CD14-positive monocyte (primary cell): ENCODE measurements around the gene CDKAL1. TPM values are rescaled to one million over a fixed set of nuclear protein-coding genes. Genes with fewer than 3 reads are reported as not detected.

ENCODE experiments used
- DNase-seq, 3 donors: peaks; one replicate each; pipeline ENCODE4 v3.0.0-alpha.2; 2011 to 2022
- H2AFZ ChIP-seq: 2 replicates; pipeline ENCODE4 v1.6.0; 2012; ENCODE audit warnings: mild to moderate bottlenecking, low read depth, low read length, inconsistent platforms; ENCODE audit not compliant: insufficient read depth, poor library complexity, severe bottlenecking
- H3K27ac ChIP-seq, 2 donors: 1 replicate in 1 of 2; 2 replicates in 1 of 2; pipeline ENCODE4 v1.5.1; 2012 to 2013; ENCODE audit warnings: low read length in 2 of 2, control low read depth in 1 of 2, inconsistent platforms in 1 of 2, low read depth in 1 of 2, mild to moderate bottlenecking in 1 of 2
- H3K27me3 ChIP-seq, 2 donors: one replicate each; pipeline versions ENCODE4 v1.6.0 to v1.6.1; 2011 to 2013; ENCODE audit warnings: low read length in 2 of 2; ENCODE audit not compliant: control insufficient read depth in 2 of 2, insufficient read depth in 2 of 2
- H3K36me3 ChIP-seq, 2 donors: replicated peaks in 1 of 2; 1 replicate in 1 of 2; 2 replicates in 1 of 2; pipeline versions ENCODE4 v1.5.1 to v1.6.1; 2012 to 2013; ENCODE audit warnings: low read length in 2 of 2, control low read depth in 1 of 2, inconsistent platforms in 1 of 2, mild to moderate bottlenecking in 1 of 2; ENCODE audit not compliant: insufficient read depth in 2 of 2, control insufficient read depth in 1 of 2
- H3K4me1 ChIP-seq, 2 donors: 1 replicate in 1 of 2; 2 replicates in 1 of 2; pipeline versions ENCODE4 v1.5.1 to v1.6.1; 2012 to 2013; ENCODE audit warnings: low read length in 2 of 2, control low read depth in 1 of 2, inconsistent platforms in 1 of 2, mild to moderate bottlenecking in 1 of 2, moderate library complexity in 1 of 2; ENCODE audit not compliant: insufficient read depth in 2 of 2, control insufficient read depth in 1 of 2
- H3K4me2 ChIP-seq: replicated peaks from 2 replicates; pipeline ENCODE3; 2012; ENCODE audit warnings: low read length, moderate library complexity, mild to moderate bottlenecking; ENCODE audit not compliant: poor library complexity, severe bottlenecking; ENCODE audit errors: extremely low read depth
- H3K4me3 ChIP-seq, 3 experiments: fragments of 200-600 bp in 1 of 3; sonication (generic) in 1 of 3; replicated peaks in 1 of 3; 1 replicate in 2 of 3; 2 replicates in 1 of 3; pipeline ENCODE4 v1.5.1; 2011 to 2013; ENCODE audit warnings: low read length in 3 of 3, mild to moderate bottlenecking in 3 of 3, control low read depth in 2 of 3, low read depth in 2 of 3, inconsistent platforms in 1 of 3, moderate library complexity in 1 of 3
- H3K79me2 ChIP-seq: 2 replicates; pipeline ENCODE4 v1.6.0; 2012; ENCODE audit warnings: mild to moderate bottlenecking, control low read depth, inconsistent platforms, low read length, moderate library complexity; ENCODE audit not compliant: insufficient read depth
- H3K9ac ChIP-seq: 2 replicates; pipeline ENCODE4 v1.6.0; 2017; ENCODE audit warnings: low read length, mild to moderate bottlenecking; ENCODE audit not compliant: insufficient read depth, poor library complexity, severe bottlenecking
- H3K9me3 ChIP-seq, 2 donors: replicated peaks in 1 of 2; 1 replicate in 1 of 2; 2 replicates in 1 of 2; pipeline versions ENCODE4 v1.5.1 to v1.6.1; 2012 to 2013; ENCODE audit warnings: low read length in 2 of 2, control low read depth in 1 of 2; ENCODE audit not compliant: control insufficient read depth in 1 of 2, insufficient read depth in 1 of 2
- H4K20me1 ChIP-seq: 2 replicates; pipeline ENCODE4 v1.6.0; 2012; ENCODE audit warnings: mild to moderate bottlenecking, low read length, control low read depth, moderate library complexity; ENCODE audit not compliant: insufficient read depth
- H3K27ac Mint-ChIP-seq, 7 donors: one replicate each; pipeline ENCODE4 v1.8.0; 2020; ENCODE audit warnings: mild to moderate bottlenecking in 7 of 7, mixed read lengths in 7 of 7, moderate library complexity in 6 of 7, inconsistent platforms in 2 of 7
- H3K27me3 Mint-ChIP-seq, 3 donors: one replicate each; pipeline ENCODE4 v1.8.0; 2021 to 2022; ENCODE audit warnings: low read depth in 3 of 3, mild to moderate bottlenecking in 3 of 3, mixed read lengths in 3 of 3, moderate library complexity in 3 of 3, inconsistent platforms in 1 of 3
- H3K36me3 Mint-ChIP-seq, 2 donors: one replicate each; pipeline ENCODE4 v1.8.0; 2020; ENCODE audit warnings: mixed read lengths in 2 of 2, inconsistent platforms in 1 of 2, mild to moderate bottlenecking in 1 of 2
- H3K4me1 Mint-ChIP-seq: one replicate; pipeline ENCODE4 v1.8.0; 2020; ENCODE audit warnings: mild to moderate bottlenecking, mixed read lengths
- H3K4me3 Mint-ChIP-seq, 2 donors: one replicate each; pipeline ENCODE4 v1.8.0; 2020; ENCODE audit warnings: mild to moderate bottlenecking in 2 of 2, mixed read lengths in 2 of 2, moderate library complexity in 1 of 2
- H3K9me3 Mint-ChIP-seq, 7 donors: one replicate each; pipeline ENCODE4 v1.8.0; 2020 to 2022; ENCODE audit warnings: mixed read lengths in 7 of 7, mild to moderate bottlenecking in 6 of 7, moderate library complexity in 6 of 7, inconsistent platforms in 2 of 7
- WGBS: methylation state at CpG from one replicate; pipeline ENCODE4 v1.1.5; 2013; ENCODE audit warnings: missing lambda C conversion rate; ENCODE audit not compliant: insufficient coverage; 5-methylcytosine and 5-hydroxymethylcytosine counted together
- intact Hi-C, 2 donors: fragments of 100-400 bp; cut with micrococcal nuclease; formaldehyde crosslinking; loops; one replicate each; pipeline versions ENCODE4 v1.15.0 to v1.15.1; 2023
- polyA plus RNA-seq, 3 donors: library from polyadenylated mRNA; depleted of rRNA in 1 of 3; unstranded in 2 of 3; stranded (reverse) in 1 of 3; fragments of 300-500 nt in 2 of 3; fragments of >200 nt in 1 of 3; fragmentation: Illumina TruSeq in 2 of 3; gene quantifications; 1 replicate in 2 of 3; 2 replicates in 1 of 3; pipeline ENCODE4 v1.2.3, GENCODE V29; 2012 to 2021
- TF ChIP-seq, protein P1 (sequence below): fragments of 200-600 bp; IDR thresholded peaks from one replicate; pipeline ENCODE4 v1.8.0; 2022; ENCODE audit warnings: antibody characterized with exemption, mild to moderate bottlenecking

The CDKAL1 gene
- polyA plus RNA-seq, 3 donors: 3.2 to 12.4 (median 8.3) TPM

GRCh38 chr6:21142741-21143140 lies 608.5 kb downstream of the CDKAL1 start:
- Histone ChIP-seq H4K20me1 (no peaks in the 10 kb centered on the region), H3K79me2 (no peaks in the 10 kb centered on the region), H3K36me3 (no peaks in the 10 kb centered on the region), H3K27me3 (no peaks in the 10 kb centered on the region), H3K4me3 (no peak overlapping the region), H3K9me3 (peaks cover 0 to 5% of the 10 kb centered on the region in 2 donors), H3K27ac (no peak overlapping the region), H3K4me2 (no peak overlapping the region), H3K4me1 (no peaks in the 10 kb centered on the region), H2AFZ (no peak overlapping the region), H3K9ac (no peak overlapping the region)
- no peaks in the 10 kb centered on the region for H3K4me1 Mint-ChIP-seq
- no peak for DNase-seq
- WGBS: 100% methylated on average over 1 of the region's 3 CpGs
- peaks cover 10% of the 10 kb centered on the region in 2 donors for H3K36me3 Mint-ChIP-seq
- no peak overlapping the region for H3K4me3 Mint-ChIP-seq
- TF ChIP-seq, protein P1, sequence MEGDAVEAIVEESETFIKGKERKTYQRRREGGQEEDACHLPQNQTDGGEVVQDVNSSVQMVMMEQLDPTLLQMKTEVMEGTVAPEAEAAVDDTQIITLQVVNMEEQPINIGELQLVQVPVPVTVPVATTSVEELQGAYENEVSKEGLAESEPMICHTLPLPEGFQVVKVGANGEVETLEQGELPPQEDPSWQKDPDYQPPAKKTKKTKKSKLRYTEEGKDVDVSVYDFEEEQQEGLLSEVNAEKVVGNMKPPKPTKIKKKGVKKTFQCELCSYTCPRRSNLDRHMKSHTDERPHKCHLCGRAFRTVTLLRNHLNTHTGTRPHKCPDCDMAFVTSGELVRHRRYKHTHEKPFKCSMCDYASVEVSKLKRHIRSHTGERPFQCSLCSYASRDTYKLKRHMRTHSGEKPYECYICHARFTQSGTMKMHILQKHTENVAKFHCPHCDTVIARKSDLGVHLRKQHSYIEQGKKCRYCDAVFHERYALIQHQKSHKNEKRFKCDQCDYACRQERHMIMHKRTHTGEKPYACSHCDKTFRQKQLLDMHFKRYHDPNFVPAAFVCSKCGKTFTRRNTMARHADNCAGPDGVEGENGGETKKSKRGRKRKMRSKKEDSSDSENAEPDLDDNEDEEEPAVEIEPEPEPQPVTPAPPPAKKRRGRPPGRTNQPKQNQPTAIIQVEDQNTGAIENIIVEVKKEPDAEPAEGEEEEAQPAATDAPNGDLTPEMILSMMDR: no peak
- intact Hi-C loops: no loop called here
- H3K27ac Mint-ChIP-seq: no peak overlapping the region
- peaks cover 0 to 5% (median 0%) of the 10 kb centered on the region in 7 donors for H3K9me3 Mint-ChIP-seq
- no peaks in the 10 kb centered on the region for H3K27me3 Mint-ChIP-seq

DNA sequence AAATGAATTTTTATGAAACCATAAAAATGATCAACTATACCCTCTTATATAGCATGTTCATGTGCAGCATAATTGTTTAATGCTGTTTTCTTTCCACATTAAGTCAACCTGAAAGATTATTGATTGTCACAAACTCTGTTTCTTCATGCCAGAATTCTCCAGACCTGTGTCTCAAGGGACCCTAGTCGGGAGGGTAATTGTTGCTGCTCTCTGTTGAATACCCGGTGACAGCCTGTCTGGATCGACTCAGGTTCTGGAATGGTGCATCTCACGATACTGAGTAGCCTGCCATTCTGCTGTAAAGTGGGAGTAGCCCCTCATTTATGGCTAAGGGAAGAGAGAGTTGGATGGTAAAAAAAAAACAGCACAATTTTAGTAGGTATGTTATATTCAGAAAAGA lies 609.4 kb downstream of the CDKAL1 start:
- Histone ChIP-seq H3K79me2 (no peaks in the 10 kb centered on the region), H3K9ac (no peak overlapping the region), H3K4me1 (no peaks in the 10 kb centered on the region), H3K27ac (no peak overlapping the region), H3K9me3 (peaks cover 0 to 5% of the 10 kb centered on the region in 2 donors), H3K27me3 (no peaks in the 10 kb centered on the region), H4K20me1 (no peaks in the 10 kb centered on the region), H3K4me2 (no peak overlapping the region), H2AFZ (no peak overlapping the region), H3K36me3 (no peaks in the 10 kb centered on the region), H3K4me3 (no peak overlapping the region)
- no peak for DNase-seq
- Mint-ChIP-seq H3K27ac (peak overlapping the region in 1 of 7 donors; percentile 52), H3K9me3 (peaks cover 0 to 6% (median 0%) of the 10 kb centered on the region in 7 donors), H3K4me1 (no peaks in the 10 kb centered on the region), H3K36me3 (peaks cover 10% of the 10 kb centered on the region in 2 donors), H3K27me3 (no peaks in the 10 kb centered on the region), H3K4me3 (no peak overlapping the region)
- TF ChIP-seq, protein P1: no peak
- intact Hi-C loops: no loop called here
- 88% methylated on average over 4 of the region's 4 CpGs for WGBS
